WTC11 (cell line): Measurements from ENCODE around the gene NELL2. TPM values are rescaled to one million over a fixed set of nuclear protein-coding genes. Genes with fewer than 3 reads are reported as not detected.

Experiments
- ATAC-seq: fragments of 200-7000 bp; cut with Tn5 transposase; 2 replicates; pipeline ENCODE4 v1.10.0; 2021; ENCODE audit warnings: mild to moderate bottlenecking, moderate library complexity
- CTCF ChIA-PET: fragments of 300-600 bp; sonication (Branson Sonifier 250); formaldehyde crosslinking; loops from one replicate; lab custom pipeline; 2021; ENCODE audit warnings: antibody characterized with exemption; lab: Charles Lee
- POLR2A ChIA-PET: fragments of 350-600 bp; sonication (Branson Sonifier 250); formaldehyde crosslinking; loops from one replicate; lab custom pipeline; 2021; ENCODE audit warnings: antibody characterized with exemption; lab: Charles Lee
- DNase-seq: peaks from one replicate; pipeline ENCODE4 v3.0.0; 2021; ENCODE audit warnings: low spot score
- H3K27ac Mint-ChIP-seq: 2 replicates; pipeline ENCODE4 v1.8.0; 2021; ENCODE audit warnings: mixed read lengths
- H3K27me3 Mint-ChIP-seq: 2 replicates; pipeline ENCODE4 v1.8.0; 2021; ENCODE audit warnings: low read depth, mild to moderate bottlenecking, moderate library complexity, mixed read lengths
- H3K36me3 Mint-ChIP-seq: 2 replicates; pipeline ENCODE4 v1.8.0; 2021; ENCODE audit warnings: mixed read lengths
- H3K4me1 Mint-ChIP-seq: 2 replicates; pipeline ENCODE4 v1.8.0; 2022; ENCODE audit warnings: mixed read lengths
- H3K4me3 Mint-ChIP-seq: 2 replicates; pipeline ENCODE4 v1.8.0; 2021; ENCODE audit warnings: mild to moderate bottlenecking, moderate library complexity, mixed read lengths
- H3K9me3 Mint-ChIP-seq: 2 replicates; pipeline ENCODE4 v1.8.0; 2021; ENCODE audit warnings: mixed read lengths
- ATF1 ChIP-seq: sonication (generic); formaldehyde crosslinking; IDR thresholded peaks from 2 replicates; pipeline ENCODE4 v1.8.1; 2023; ENCODE audit warnings: mild to moderate bottlenecking, moderate library complexity, missing genetic modification reagents
- FOXJ3 ChIP-seq: sonication (generic); formaldehyde crosslinking; IDR thresholded peaks from 2 replicates; pipeline ENCODE4 v1.9.0; 2021; ENCODE audit warnings: missing genetic modification reagents, mild to moderate bottlenecking, borderline replicate concordance
- IRF2 ChIP-seq: sonication (generic); formaldehyde crosslinking; IDR thresholded peaks from 2 replicates; pipeline ENCODE4 v1.8.0; 2022; ENCODE audit warnings: low read depth, missing genetic modification reagents, borderline replicate concordance
- JUN ChIP-seq: sonication (generic); formaldehyde crosslinking; IDR thresholded peaks from 2 replicates; pipeline ENCODE4 v1.8.0; 2023; ENCODE audit warnings: mild to moderate bottlenecking, missing genetic modification reagents
- MYBL2 ChIP-seq: sonication (generic); formaldehyde crosslinking; IDR thresholded peaks from 2 replicates; pipeline ENCODE4 v1.8.1; 2023; ENCODE audit warnings: mild to moderate bottlenecking, moderate library complexity, missing genetic modification reagents
- RELA ChIP-seq: sonication (generic); formaldehyde crosslinking; IDR thresholded peaks from 2 replicates; pipeline ENCODE4 v1.8.1; 2022; ENCODE audit warnings: missing genetic modification reagents, mild to moderate bottlenecking, borderline replicate concordance
- SOX15 ChIP-seq: fragments of 250-450 bp; sonication (Bioruptor Pico); IDR thresholded peaks from 2 replicates; pipeline ENCODE4 v1.9.0; 2021; ENCODE audit warnings: mild to moderate bottlenecking
- SP1 ChIP-seq: sonication (generic); formaldehyde crosslinking; conservative IDR thresholded peaks from 2 replicates; pipeline ENCODE4 v1.8.1; 2022; ENCODE audit warnings: missing genetic modification reagents
- TCF7 ChIP-seq: sonication (generic); formaldehyde crosslinking; IDR thresholded peaks from 2 replicates; pipeline ENCODE4 v1.8.0; 2022; ENCODE audit warnings: mild to moderate bottlenecking, low read depth, missing genetic modification reagents, moderate library complexity
- TEAD1 ChIP-seq: sonication (generic); formaldehyde crosslinking; IDR thresholded peaks from 2 replicates; pipeline ENCODE4 v1.8.0; 2022; ENCODE audit warnings: mild to moderate bottlenecking, missing genetic modification reagents
- ZBTB21 ChIP-seq: sonication (generic); formaldehyde crosslinking; IDR thresholded peaks from 2 replicates; pipeline ENCODE4 v1.8.1; 2023; ENCODE audit warnings: mild to moderate bottlenecking, missing genetic modification reagents, borderline replicate concordance
- ZNF232 ChIP-seq: sonication (generic); formaldehyde crosslinking; IDR thresholded peaks from 2 replicates; pipeline ENCODE4 v1.8.0; 2022; ENCODE audit warnings: mild to moderate bottlenecking, missing genetic modification reagents
- ZNF317 ChIP-seq: sonication (generic); formaldehyde crosslinking; IDR thresholded peaks from 2 replicates; pipeline ENCODE4 v1.8.1; 2023; ENCODE audit warnings: low read depth, mild to moderate bottlenecking, moderate library complexity, missing genetic modification reagents, borderline replicate concordance
- ZNF423 ChIP-seq: fragments of 250-450 bp; sonication (Bioruptor Pico); IDR thresholded peaks from 2 replicates; pipeline ENCODE4 v2.1.2; 2022; ENCODE audit warnings: mild to moderate bottlenecking, moderate library complexity
- ZNF671 ChIP-seq: fragments of 250-450 bp; sonication (Bioruptor Pico); IDR thresholded peaks from 2 replicates; pipeline ENCODE4 v1.8.0; 2021; ENCODE audit warnings: mild to moderate bottlenecking
- total RNA-seq: library from RNA; stranded (reverse); gene quantifications from 3 replicates; pipeline ENCODE4 v1.2.3, GENCODE V29; 2021
- TF ChIP-seq, protein P1 (sequence below): sonication (generic); formaldehyde crosslinking; IDR thresholded peaks from 2 replicates; pipeline ENCODE4 v1.8.0; 2023; ENCODE audit warnings: missing genetic modification reagents, mild to moderate bottlenecking, borderline replicate concordance
- TF ChIP-seq, protein P2 (sequence below): sonication (generic); formaldehyde crosslinking; conservative IDR thresholded peaks from 2 replicates; pipeline ENCODE4 v1.8.1; 2022; ENCODE audit warnings: mild to moderate bottlenecking, missing genetic modification reagents
- TF ChIP-seq, protein P3 (sequence below): sonication (generic); formaldehyde crosslinking; IDR thresholded peaks from 2 replicates; pipeline ENCODE4 v1.8.1; 2023; ENCODE audit warnings: mild to moderate bottlenecking, missing genetic modification reagents, moderate library complexity
- TF ChIP-seq, protein P4 (sequence below): sonication (generic); formaldehyde crosslinking; IDR thresholded peaks from 2 replicates; pipeline ENCODE4 v1.8.1; 2023; ENCODE audit warnings: mild to moderate bottlenecking, missing genetic modification reagents, borderline replicate concordance
- TF ChIP-seq, protein P5 (sequence below): sonication (generic); formaldehyde crosslinking; IDR thresholded peaks from 2 replicates; pipeline ENCODE4 v1.8.0; 2022; ENCODE audit warnings: mild to moderate bottlenecking, missing genetic modification reagents

The NELL2 gene
- total RNA-seq, 1 experiment from 2014 or later = 37.4 TPM

DNA sequence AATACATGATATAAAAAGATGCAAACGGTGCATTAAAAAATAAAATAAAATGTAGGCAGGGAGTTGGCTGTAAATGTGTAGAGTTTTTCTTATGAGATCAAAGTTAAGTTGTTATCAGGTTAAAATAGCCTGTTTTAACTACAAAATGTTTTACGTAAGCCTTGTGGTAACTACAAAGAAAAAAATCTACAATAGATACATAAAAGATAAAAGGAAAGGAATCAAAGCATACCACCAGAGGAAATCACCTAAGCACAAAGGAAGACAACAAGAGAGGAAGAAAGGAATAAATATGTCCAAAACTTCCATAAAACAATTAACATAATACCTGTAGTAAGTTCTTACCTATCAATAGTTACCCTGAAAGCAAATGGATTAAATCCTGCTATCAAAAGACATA lies 12.2 kb downstream of the NELL2 start (continued):
- TF ChIP-seq, protein P1, sequence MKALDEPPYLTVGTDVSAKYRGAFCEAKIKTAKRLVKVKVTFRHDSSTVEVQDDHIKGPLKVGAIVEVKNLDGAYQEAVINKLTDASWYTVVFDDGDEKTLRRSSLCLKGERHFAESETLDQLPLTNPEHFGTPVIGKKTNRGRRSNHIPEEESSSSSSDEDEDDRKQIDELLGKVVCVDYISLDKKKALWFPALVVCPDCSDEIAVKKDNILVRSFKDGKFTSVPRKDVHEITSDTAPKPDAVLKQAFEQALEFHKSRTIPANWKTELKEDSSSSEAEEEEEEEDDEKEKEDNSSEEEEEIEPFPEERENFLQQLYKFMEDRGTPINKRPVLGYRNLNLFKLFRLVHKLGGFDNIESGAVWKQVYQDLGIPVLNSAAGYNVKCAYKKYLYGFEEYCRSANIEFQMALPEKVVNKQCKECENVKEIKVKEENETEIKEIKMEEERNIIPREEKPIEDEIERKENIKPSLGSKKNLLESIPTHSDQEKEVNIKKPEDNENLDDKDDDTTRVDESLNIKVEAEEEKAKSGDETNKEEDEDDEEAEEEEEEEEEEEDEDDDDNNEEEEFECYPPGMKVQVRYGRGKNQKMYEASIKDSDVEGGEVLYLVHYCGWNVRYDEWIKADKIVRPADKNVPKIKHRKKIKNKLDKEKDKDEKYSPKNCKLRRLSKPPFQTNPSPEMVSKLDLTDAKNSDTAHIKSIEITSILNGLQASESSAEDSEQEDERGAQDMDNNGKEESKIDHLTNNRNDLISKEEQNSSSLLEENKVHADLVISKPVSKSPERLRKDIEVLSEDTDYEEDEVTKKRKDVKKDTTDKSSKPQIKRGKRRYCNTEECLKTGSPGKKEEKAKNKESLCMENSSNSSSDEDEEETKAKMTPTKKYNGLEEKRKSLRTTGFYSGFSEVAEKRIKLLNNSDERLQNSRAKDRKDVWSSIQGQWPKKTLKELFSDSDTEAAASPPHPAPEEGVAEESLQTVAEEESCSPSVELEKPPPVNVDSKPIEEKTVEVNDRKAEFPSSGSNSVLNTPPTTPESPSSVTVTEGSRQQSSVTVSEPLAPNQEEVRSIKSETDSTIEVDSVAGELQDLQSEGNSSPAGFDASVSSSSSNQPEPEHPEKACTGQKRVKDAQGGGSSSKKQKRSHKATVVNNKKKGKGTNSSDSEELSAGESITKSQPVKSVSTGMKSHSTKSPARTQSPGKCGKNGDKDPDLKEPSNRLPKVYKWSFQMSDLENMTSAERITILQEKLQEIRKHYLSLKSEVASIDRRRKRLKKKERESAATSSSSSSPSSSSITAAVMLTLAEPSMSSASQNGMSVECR (CRISPR knock-in tag) = no peak
- TF ChIP-seq ZNF671 (CRISPR knock-in tag) (no peak), SOX15 (no peak), ZNF423 (CRISPR knock-in tag) (no peak), IRF2 (CRISPR knock-in tag) (no peak)

DNA sequence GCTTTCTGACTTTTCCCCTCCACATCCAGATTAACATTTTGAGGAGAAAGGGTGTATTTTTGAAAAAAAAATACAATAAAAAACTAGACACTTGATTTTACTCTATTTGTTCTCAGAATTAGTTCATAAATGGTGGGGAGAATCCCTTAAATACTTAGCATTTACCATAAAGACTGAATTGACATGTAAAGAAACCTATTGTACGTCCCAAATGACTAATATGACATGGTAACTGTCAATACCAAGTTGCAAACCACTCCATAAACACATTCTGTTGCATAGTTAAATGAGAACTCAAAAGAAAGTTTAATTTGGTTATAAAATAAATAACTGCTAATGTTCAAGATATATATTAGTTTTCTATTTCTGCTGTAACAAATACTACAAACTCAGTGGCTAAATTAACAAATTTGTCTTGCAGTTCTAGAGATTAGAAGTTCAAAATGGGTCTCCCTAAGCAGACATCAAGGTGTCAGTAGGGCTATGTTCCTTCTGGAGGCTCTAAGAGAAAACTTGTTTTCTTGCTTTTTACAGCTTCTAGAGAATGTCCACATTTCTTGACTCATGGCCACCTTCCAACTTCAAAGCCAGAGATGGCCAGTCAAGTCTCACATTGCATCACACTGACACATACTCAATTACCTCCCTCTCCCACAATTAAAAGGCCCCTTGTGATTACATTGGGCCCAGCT lies 16.0 kb downstream of the NELL2 start:
- Mint-ChIP-seq H3K4me1 (peaks cover 10% of the 10 kb centered on the region; the same call in 1 of the 2 replicates), H3K4me3 (no peak overlapping the region), H3K36me3 (peaks cover 8% of the 10 kb centered on the region; the same call in 1 of the 2 replicates), H3K9me3 (peaks cover 10% of the 10 kb centered on the region; the same call in 1 of the 2 replicates), H3K27ac (no peak overlapping the region)
- DNase-seq = no peak
- CTCF ChIA-PET = no interaction called here
- POLR2A ChIA-PET = no interaction called here
- TF ChIP-seq, protein P2, sequence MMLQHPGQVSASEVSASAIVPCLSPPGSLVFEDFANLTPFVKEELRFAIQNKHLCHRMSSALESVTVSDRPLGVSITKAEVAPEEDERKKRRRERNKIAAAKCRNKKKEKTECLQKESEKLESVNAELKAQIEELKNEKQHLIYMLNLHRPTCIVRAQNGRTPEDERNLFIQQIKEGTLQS (CRISPR knock-in tag) = no peak
- TF ChIP-seq, protein P3, sequence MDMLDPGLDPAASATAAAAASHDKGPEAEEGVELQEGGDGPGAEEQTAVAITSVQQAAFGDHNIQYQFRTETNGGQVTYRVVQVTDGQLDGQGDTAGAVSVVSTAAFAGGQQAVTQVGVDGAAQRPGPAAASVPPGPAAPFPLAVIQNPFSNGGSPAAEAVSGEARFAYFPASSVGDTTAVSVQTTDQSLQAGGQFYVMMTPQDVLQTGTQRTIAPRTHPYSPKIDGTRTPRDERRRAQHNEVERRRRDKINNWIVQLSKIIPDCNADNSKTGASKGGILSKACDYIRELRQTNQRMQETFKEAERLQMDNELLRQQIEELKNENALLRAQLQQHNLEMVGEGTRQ (CRISPR knock-in tag) = no peak
- TF ChIP-seq, protein P4, sequence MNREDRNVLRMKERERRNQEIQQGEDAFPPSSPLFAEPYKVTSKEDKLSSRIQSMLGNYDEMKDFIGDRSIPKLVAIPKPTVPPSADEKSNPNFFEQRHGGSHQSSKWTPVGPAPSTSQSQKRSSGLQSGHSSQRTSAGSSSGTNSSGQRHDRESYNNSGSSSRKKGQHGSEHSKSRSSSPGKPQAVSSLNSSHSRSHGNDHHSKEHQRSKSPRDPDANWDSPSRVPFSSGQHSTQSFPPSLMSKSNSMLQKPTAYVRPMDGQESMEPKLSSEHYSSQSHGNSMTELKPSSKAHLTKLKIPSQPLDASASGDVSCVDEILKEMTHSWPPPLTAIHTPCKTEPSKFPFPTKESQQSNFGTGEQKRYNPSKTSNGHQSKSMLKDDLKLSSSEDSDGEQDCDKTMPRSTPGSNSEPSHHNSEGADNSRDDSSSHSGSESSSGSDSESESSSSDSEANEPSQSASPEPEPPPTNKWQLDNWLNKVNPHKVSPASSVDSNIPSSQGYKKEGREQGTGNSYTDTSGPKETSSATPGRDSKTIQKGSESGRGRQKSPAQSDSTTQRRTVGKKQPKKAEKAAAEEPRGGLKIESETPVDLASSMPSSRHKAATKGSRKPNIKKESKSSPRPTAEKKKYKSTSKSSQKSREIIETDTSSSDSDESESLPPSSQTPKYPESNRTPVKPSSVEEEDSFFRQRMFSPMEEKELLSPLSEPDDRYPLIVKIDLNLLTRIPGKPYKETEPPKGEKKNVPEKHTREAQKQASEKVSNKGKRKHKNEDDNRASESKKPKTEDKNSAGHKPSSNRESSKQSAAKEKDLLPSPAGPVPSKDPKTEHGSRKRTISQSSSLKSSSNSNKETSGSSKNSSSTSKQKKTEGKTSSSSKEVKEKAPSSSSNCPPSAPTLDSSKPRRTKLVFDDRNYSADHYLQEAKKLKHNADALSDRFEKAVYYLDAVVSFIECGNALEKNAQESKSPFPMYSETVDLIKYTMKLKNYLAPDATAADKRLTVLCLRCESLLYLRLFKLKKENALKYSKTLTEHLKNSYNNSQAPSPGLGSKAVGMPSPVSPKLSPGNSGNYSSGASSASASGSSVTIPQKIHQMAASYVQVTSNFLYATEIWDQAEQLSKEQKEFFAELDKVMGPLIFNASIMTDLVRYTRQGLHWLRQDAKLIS = no peak
- TF ChIP-seq TEAD1 (CRISPR knock-in tag) (no peak), TCF7 (CRISPR knock-in tag) (no peak), ZNF317 (CRISPR knock-in tag) (no peak), FOXJ3 (CRISPR knock-in tag) (no peak), JUN (no peak), ATF1 (no peak), ZNF232 (CRISPR knock-in tag) (no peak), RELA (CRISPR knock-in tag) (no peak), MYBL2 (CRISPR knock-in tag) (no peak), SP1 (CRISPR knock-in tag) (no peak), ZBTB21 (CRISPR knock-in tag) (no peak)
- TF ChIP-seq, protein P5, sequence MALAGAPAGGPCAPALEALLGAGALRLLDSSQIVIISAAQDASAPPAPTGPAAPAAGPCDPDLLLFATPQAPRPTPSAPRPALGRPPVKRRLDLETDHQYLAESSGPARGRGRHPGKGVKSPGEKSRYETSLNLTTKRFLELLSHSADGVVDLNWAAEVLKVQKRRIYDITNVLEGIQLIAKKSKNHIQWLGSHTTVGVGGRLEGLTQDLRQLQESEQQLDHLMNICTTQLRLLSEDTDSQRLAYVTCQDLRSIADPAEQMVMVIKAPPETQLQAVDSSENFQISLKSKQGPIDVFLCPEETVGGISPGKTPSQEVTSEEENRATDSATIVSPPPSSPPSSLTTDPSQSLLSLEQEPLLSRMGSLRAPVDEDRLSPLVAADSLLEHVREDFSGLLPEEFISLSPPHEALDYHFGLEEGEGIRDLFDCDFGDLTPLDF (CRISPR knock-in tag) = no peak
- TF ChIP-seq, all 79 proteins: peak for 0
- ATAC-seq = no peak
- no peaks in the 10 kb centered on the region for H3K27me3 Mint-ChIP-seq
